B cell (primary cell): ENCODE results near the gene SLC16A10.

ENCODE experiments used
- CTCF ChIP-seq: fragments of 200-600 bp; IDR thresholded peaks from one replicate; pipeline ENCODE4 v1.8.0; 2022; ENCODE audit warnings: antibody characterized with exemption, mild to moderate bottlenecking
- EZH2 ChIP-seq: IDR thresholded peaks from 2 replicates; pipeline ENCODE4 v1.6.1; 2012; ENCODE audit warnings: borderline replicate concordance, low read depth, mild to moderate bottlenecking, moderate library complexity, low read length; ENCODE audit not compliant: insufficient read depth, poor library complexity, severe bottlenecking

- TF ChIP-seq CTCF = no peak
- TF ChIP-seq EZH2 = no peak
Observed at GRCh38 chr6:111212625-111213024, 125.3 kb downstream of the SLC16A10 start.
